Right lobe of liver (tissue), 4 donors: ENCODE results near the gene PPBP.
"Not testable (repeated sequence)": the region's sequence is repeated elsewhere in the genome, so short reads cannot be mapped to it uniquely, and the experiment has no call there.

Source experiments
- CTCF ChIP-seq, 4 donors: fragments of 200-600 bp in 3 of 4; fragments of 450-650 bp in 1 of 4; IDR thresholded peaks; one replicate each; pipeline versions ENCODE4 v1.5.1 to v1.8.0; 2016 to 2022; ENCODE audit warnings: antibody characterized with exemption in 4 of 4, mild to moderate bottlenecking in 2 of 4
- POLR2A ChIP-seq: fragments of 450-650 bp; IDR thresholded peaks from one replicate; pipeline ENCODE4 v1.6.1; 2017; ENCODE audit warnings: antibody characterized with exemption, mild to moderate bottlenecking
- donor health status: DM: no; HTN: no; CAD: no.
- donor health status: DM: no; HTN: no; CAD: no.
- donor health status: DM: no; HTN: yes; CAD: no.

GRCh38 chr4:73959041-73959440 lies 28.9 kb downstream of the PPBP start:
- TF ChIP-seq POLR2A; CTCF (IDR thresholded peaks at IDR 0.05): not testable (repeated sequence)
